HEK293 (cell line): ENCODE data around the gene RNF187.

Experiments
- ATF2 ChIP-seq: fragments of 450-650 bp; formaldehyde crosslinking; IDR thresholded peaks from 2 replicates; pipeline ENCODE4 v1.5.1; 2016; ENCODE audit warnings: missing biosample characterization, missing genetic modification characterization, low read depth
- BCL11A ChIP-seq: fragments of 450-650 bp; formaldehyde crosslinking; IDR thresholded peaks from 2 replicates; pipeline ENCODE4 v1.5.1; 2016; ENCODE audit warnings: low read depth, missing biosample characterization, missing genetic modification characterization
- HIC1 ChIP-seq: fragments of 450-650 bp; formaldehyde crosslinking; IDR thresholded peaks from 2 replicates; pipeline ENCODE4 v1.5.1; 2016; ENCODE audit warnings: missing biosample characterization, missing genetic modification characterization
- KLF7 ChIP-seq: fragments of 450-650 bp; formaldehyde crosslinking; IDR thresholded peaks from 2 replicates; pipeline ENCODE4 v1.5.1; 2016; ENCODE audit warnings: missing biosample characterization, missing genetic modification characterization, borderline replicate concordance
- KLF9 ChIP-seq: fragments of 450-650 bp; formaldehyde crosslinking; IDR thresholded peaks from 2 replicates; pipeline ENCODE4 v1.5.1; 2016; ENCODE audit warnings: missing biosample characterization, missing genetic modification characterization, low read depth
- MEIS1 ChIP-seq: sonication (generic); formaldehyde crosslinking; IDR thresholded peaks from 2 replicates; pipeline ENCODE4 v1.8.1; 2022; ENCODE audit warnings: missing genetic modification reagents, mild to moderate bottlenecking, borderline replicate concordance
- SCRT1 ChIP-seq: fragments of 450-650 bp; formaldehyde crosslinking; IDR thresholded peaks from 2 replicates; pipeline ENCODE4 v1.5.1; 2016; ENCODE audit warnings: missing biosample characterization, missing genetic modification characterization, borderline replicate concordance
- SCRT2 ChIP-seq: fragments of 450-650 bp; formaldehyde crosslinking; IDR thresholded peaks from 2 replicates; pipeline ENCODE4 v1.5.1; 2016; ENCODE audit warnings: missing biosample characterization, missing genetic modification characterization
- ZBTB20 ChIP-seq: fragments of 450-650 bp; formaldehyde crosslinking; IDR thresholded peaks from 2 replicates; pipeline ENCODE4 v1.5.1; 2016; ENCODE audit warnings: missing biosample characterization, missing genetic modification characterization
- ZIC2 ChIP-seq: fragments of 450-650 bp; formaldehyde crosslinking; IDR thresholded peaks from 2 replicates; pipeline ENCODE4 v1.5.1; 2016; ENCODE audit warnings: missing biosample characterization, missing genetic modification characterization
- ZNF157 ChIP-seq: fragments of 450-650 bp; formaldehyde crosslinking; IDR thresholded peaks from 2 replicates; pipeline ENCODE4 v1.5.1; 2016; ENCODE audit warnings: missing biosample characterization, missing genetic modification characterization
- ZNF169 ChIP-seq: fragments of 450-650 bp; formaldehyde crosslinking; IDR thresholded peaks from 2 replicates; pipeline ENCODE4 v1.5.1; 2016; ENCODE audit warnings: missing biosample characterization, missing genetic modification characterization
- ZNF175 ChIP-seq: fragments of 450-650 bp; formaldehyde crosslinking; IDR thresholded peaks from 2 replicates; pipeline ENCODE4 v1.5.1; 2016; ENCODE audit warnings: missing biosample characterization, missing genetic modification characterization
- ZNF239 ChIP-seq: fragments of 450-650 bp; formaldehyde crosslinking; IDR thresholded peaks from 2 replicates; pipeline ENCODE4 v1.5.1; 2016; ENCODE audit warnings: missing biosample characterization, missing genetic modification characterization
- ZNF274 ChIP-seq, 2 experiments: fragments of 200-500 bp in 1 of 2; fragments of 450-650 bp in 1 of 2; sonication (Bioruptor generic) in 1 of 2; formaldehyde crosslinking in 1 of 2; IDR thresholded peaks; 2 replicates each; pipeline versions ENCODE4 v1.5.1 to v1.6.1; 2014 to 2016; ENCODE audit warnings: borderline replicate concordance in 1 of 2, inconsistent platforms in 1 of 2, low read length in 1 of 2, missing biosample characterization in 1 of 2, missing genetic modification characterization in 1 of 2
- ZNF280C ChIP-seq: fragments of 450-650 bp; formaldehyde crosslinking; IDR thresholded peaks from 2 replicates; pipeline ENCODE4 v1.5.1; 2016; ENCODE audit warnings: missing biosample characterization, missing genetic modification characterization
- ZNF292 ChIP-seq: fragments of 450-650 bp; formaldehyde crosslinking; IDR thresholded peaks from 2 replicates; pipeline ENCODE4 v1.5.1; 2016; ENCODE audit warnings: low read depth, missing biosample characterization, missing genetic modification characterization, borderline replicate concordance
- ZNF311 ChIP-seq: fragments of 450-650 bp; formaldehyde crosslinking; IDR thresholded peaks from 2 replicates; pipeline ENCODE4 v1.5.1; 2017; ENCODE audit warnings: missing biosample characterization, missing genetic modification characterization, borderline replicate concordance
- ZNF324 ChIP-seq: fragments of 450-650 bp; formaldehyde crosslinking; IDR thresholded peaks from 2 replicates; pipeline ENCODE4 v1.5.1; 2016; ENCODE audit warnings: missing biosample characterization, missing genetic modification characterization
- ZNF341 ChIP-seq: fragments of 450-650 bp; formaldehyde crosslinking; IDR thresholded peaks from 2 replicates; pipeline ENCODE4; 2016; ENCODE audit warnings: low read depth, missing biosample characterization, missing genetic modification characterization
- ZNF473 ChIP-seq: fragments of 450-650 bp; formaldehyde crosslinking; IDR thresholded peaks from 2 replicates; pipeline ENCODE4 v1.5.1; 2017; ENCODE audit warnings: missing biosample characterization, missing genetic modification characterization
- ZNF510 ChIP-seq: fragments of 450-650 bp; formaldehyde crosslinking; IDR thresholded peaks from 2 replicates; pipeline ENCODE4 v1.5.1; 2018; ENCODE audit warnings: mild to moderate bottlenecking, missing genetic modification characterization, missing biosample characterization; ENCODE audit not compliant: insufficient replicate concordance
- ZNF544 ChIP-seq: fragments of 450-650 bp; formaldehyde crosslinking; IDR thresholded peaks from 2 replicates; pipeline ENCODE4 v1.5.0; 2017; ENCODE audit warnings: missing biosample characterization, missing genetic modification characterization
- ZNF555 ChIP-seq: fragments of 450-650 bp; formaldehyde crosslinking; conservative IDR thresholded peaks from 2 replicates; pipeline ENCODE4 v1.5.1; 2017; ENCODE audit warnings: missing biosample characterization, mild to moderate bottlenecking, missing genetic modification characterization, inconsistent platforms
- ZNF600 ChIP-seq: fragments of 450-650 bp; formaldehyde crosslinking; IDR thresholded peaks from 2 replicates; pipeline ENCODE4 v1.5.1; 2016; ENCODE audit warnings: missing biosample characterization, missing genetic modification characterization
- ZNF658 ChIP-seq: fragments of 450-650 bp; formaldehyde crosslinking; IDR thresholded peaks from 2 replicates; pipeline ENCODE4; 2016; ENCODE audit warnings: missing biosample characterization, missing genetic modification characterization
- ZNF670 ChIP-seq: fragments of 450-650 bp; formaldehyde crosslinking; IDR thresholded peaks from 2 replicates; pipeline ENCODE4 v1.5.1; 2016; ENCODE audit warnings: missing biosample characterization, missing genetic modification characterization, low read depth
- ZNF677 ChIP-seq: fragments of 450-650 bp; IDR thresholded peaks from 2 replicates; pipeline ENCODE4 v1.5.0; 2018; ENCODE audit warnings: missing biosample characterization, mild to moderate bottlenecking, missing genetic modification characterization, moderate library complexity
- ZNF692 ChIP-seq: fragments of 450-650 bp; formaldehyde crosslinking; IDR thresholded peaks from 2 replicates; pipeline ENCODE4 v1.5.1; 2016; ENCODE audit warnings: missing biosample characterization, missing genetic modification characterization
- ZNF777 ChIP-seq: fragments of 450-650 bp; formaldehyde crosslinking; IDR thresholded peaks from 2 replicates; pipeline ENCODE4 v1.5.1; 2017; ENCODE audit warnings: missing biosample characterization, missing genetic modification characterization, borderline replicate concordance
- TF ChIP-seq, protein P1 (sequence below): fragments of 450-650 bp; formaldehyde crosslinking; IDR thresholded peaks from 2 replicates; pipeline ENCODE4 v1.5.1; 2016; ENCODE audit warnings: missing biosample characterization, missing genetic modification characterization

RNF187 gene

GRCh38 chr1:228459091-228459993 lies 27.8 kb upstream of the RNF187 start (continued):
- no peak for TF ChIP-seq ZNF175
- TF ChIP-seq ZNF274 (IDR thresholded peaks at IDR 0.05; ENCODE audit: low read length), result no peak
- no peak for TF ChIP-seq ZNF274 (tag by site-specific recombination; IDR thresholded peaks at IDR 0.05; ENCODE audit: borderline replicate concordance)
- 0 out of 2 replicates have a peak, but pooled peaks have one; percentile 13 for TF ChIP-seq ZNF324 (tag by site-specific recombination)
- TF ChIP-seq ZNF658 (tag by site-specific recombination), result no peak
- no peak for TF ChIP-seq ZNF157 (tag by site-specific recombination)
- TF ChIP-seq ZNF239 (tag by site-specific recombination), result no peak
- no peak for TF ChIP-seq ZNF555 (tag by site-specific recombination)
- TF ChIP-seq ZNF677, result no peak
- TF ChIP-seq ZNF292 (tag by site-specific recombination), result no peak
- TF ChIP-seq ZBTB20 (tag by site-specific recombination), result peak; percentile 19; the same call in 1 of the 2 replicates
- no peak for TF ChIP-seq ZNF473
- no peak for TF ChIP-seq ZIC2 (tag by site-specific recombination)
- TF ChIP-seq MEIS1 (CRISPR knock-in tag), result no peak
- TF ChIP-seq ZNF169 (tag by site-specific recombination), result no peak
- TF ChIP-seq ZNF670 (tag by site-specific recombination), result no peak
- peak; percentile 96; the same call in 1 of the 2 replicates for TF ChIP-seq KLF7 (tag by site-specific recombination)
- no peak for TF ChIP-seq ZNF341
- no peak for TF ChIP-seq ZNF280C (tag by site-specific recombination)
- TF ChIP-seq ZNF600 (tag by site-specific recombination), result peak; percentile 12; the same call in 1 of the 2 replicates
- TF ChIP-seq SCRT1 (tag by site-specific recombination), result peak; percentile 7; the same call in 1 of the 2 replicates
- TF ChIP-seq HIC1 (tag by site-specific recombination), result peak; percentile 99
- no peak; the same call in 1 of the 2 replicates for TF ChIP-seq KLF9 (tag by site-specific recombination)
- no peak for TF ChIP-seq ZNF510 (tag by site-specific recombination)
- peak; percentile 37 for TF ChIP-seq ZNF692 (tag by site-specific recombination)
- TF ChIP-seq ZNF544 (tag by site-specific recombination), result no peak
- TF ChIP-seq ZNF311 (tag by site-specific recombination), result no peak
- TF ChIP-seq SCRT2 (tag by site-specific recombination), result peak; percentile 64
- no peak for TF ChIP-seq ATF2
- no peak for TF ChIP-seq ZNF777 (tag by site-specific recombination)
- TF ChIP-seq, protein P1, sequence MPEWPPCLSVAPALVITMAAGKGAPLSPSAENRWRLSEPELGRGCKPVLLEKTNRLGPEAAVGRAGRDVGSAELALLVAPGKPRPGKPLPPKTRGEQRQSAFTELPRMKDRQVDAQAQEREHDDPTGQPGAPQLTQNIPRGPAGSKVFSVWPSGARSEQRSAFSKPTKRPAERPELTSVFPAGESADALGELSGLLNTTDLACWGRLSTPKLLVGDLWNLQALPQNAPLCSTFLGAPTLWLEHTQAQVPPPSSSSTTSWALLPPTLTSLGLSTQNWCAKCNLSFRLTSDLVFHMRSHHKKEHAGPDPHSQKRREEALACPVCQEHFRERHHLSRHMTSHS (tag by site-specific recombination), result no peak
- peak; percentile 29; the same call in 1 of the 2 replicates for TF ChIP-seq BCL11A (tag by site-specific recombination)
